ENCODE data around the gene ERICH2.

ERICH2 gene

GRCh38 chr2:170818036-170818751 lies 48.0 kb downstream of the ERICH2 start:
- peak; percentile 88 for DNase-seq

- peak; percentile 55 for DNase-seq
Observed at GRCh38 chr2:170818752-170819470, 48.7 kb downstream of the ERICH2 start.

GRCh38 chr2:170819680-170820664 lies 49.8 kb downstream of the ERICH2 start:
- DNase-seq, result no peak

- DNase-seq, result no peak
Observed at GRCh38 chr2:170820757-170821530, 50.8 kb downstream of the ERICH2 start.

GRCh38 chr2:170821531-170822289 lies 51.5 kb downstream of the ERICH2 start:
- no peak for DNase-seq

- no peak for DNase-seq
Observed at GRCh38 chr2:170822290-170823087, 52.3 kb downstream of the ERICH2 start.

GRCh38 chr2:170823088-170823897 lies 53.1 kb downstream of the ERICH2 start:
- no peak for DNase-seq

GRCh38 chr2:170823898-170824215 lies 53.7 kb downstream of the ERICH2 start:
- DNase-seq, result no peak

- no peak for DNase-seq
Observed at GRCh38 chr2:170824526-170825015, 54.4 kb downstream of the ERICH2 start.

- DNase-seq, result no peak
Observed at GRCh38 chr2:170827841-170828532, 57.8 kb downstream of the ERICH2 start.

- DNase-seq, result no peak
Observed at GRCh38 chr2:170828533-170828916, 58.3 kb downstream of the ERICH2 start.

GRCh38 chr2:170829036-170829435 lies 58.9 kb downstream of the ERICH2 start:
- DNase-seq, result no peak

- DNase-seq, result no peak
Observed at GRCh38 chr2:170830166-170830565, 60.0 kb downstream of the ERICH2 start.

- DNase-seq, result no peak
Observed at GRCh38 chr2:170831115-170831514, 60.9 kb downstream of the ERICH2 start.

- no peak for DNase-seq
Observed at GRCh38 chr2:170836027-170836426, 65.8 kb downstream of the ERICH2 start.

- DNase-seq, result no peak
Observed at GRCh38 chr2:170840717-170841210, 70.6 kb downstream of the ERICH2 start.

GRCh38 chr2:170842785-170843184 lies 72.6 kb downstream of the ERICH2 start:
- DNase-seq, result no peak

GRCh38 chr2:170843656-170844055 lies 73.5 kb downstream of the ERICH2 start:
- DNase-seq, result no peak

GRCh38 chr2:170845343-170845742 lies 75.2 kb downstream of the ERICH2 start:
- DNase-seq, result peak; percentile 64

All from DMS53 (cell line).